GM12873 (cell line): ENCODE results near the gene EYA3.

Experiments used
- CTCF ChIP-seq: IDR thresholded peaks from 2 replicates; pipeline ENCODE4 v1.5.1; 2012; ENCODE audit warnings: low read depth, mild to moderate bottlenecking, moderate library complexity, low read length, control low read depth; ENCODE audit not compliant: insufficient read depth; ENCODE audit errors: missing control alignments

Gene EYA3

DNA sequence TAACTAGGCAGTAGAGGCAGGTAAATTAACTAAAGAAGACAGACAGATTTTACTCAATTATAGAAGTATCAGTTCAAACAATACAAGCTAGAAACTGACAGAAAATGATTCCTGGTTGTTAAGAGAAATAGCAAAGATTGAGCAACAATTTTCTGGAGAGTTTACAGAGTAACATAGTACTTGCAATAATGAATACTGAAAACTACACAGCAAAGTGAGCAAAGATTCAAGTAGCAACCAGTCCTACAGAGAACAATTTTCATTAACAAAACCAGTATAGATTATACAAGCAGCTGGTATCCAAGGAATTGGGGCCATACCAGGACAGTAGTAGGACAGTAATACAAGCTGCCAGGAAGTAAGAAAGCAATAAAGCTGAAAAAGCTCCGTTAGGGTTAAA lies 37.6 kb downstream of the EYA3 start:
- TF ChIP-seq CTCF = no peak

DNA sequence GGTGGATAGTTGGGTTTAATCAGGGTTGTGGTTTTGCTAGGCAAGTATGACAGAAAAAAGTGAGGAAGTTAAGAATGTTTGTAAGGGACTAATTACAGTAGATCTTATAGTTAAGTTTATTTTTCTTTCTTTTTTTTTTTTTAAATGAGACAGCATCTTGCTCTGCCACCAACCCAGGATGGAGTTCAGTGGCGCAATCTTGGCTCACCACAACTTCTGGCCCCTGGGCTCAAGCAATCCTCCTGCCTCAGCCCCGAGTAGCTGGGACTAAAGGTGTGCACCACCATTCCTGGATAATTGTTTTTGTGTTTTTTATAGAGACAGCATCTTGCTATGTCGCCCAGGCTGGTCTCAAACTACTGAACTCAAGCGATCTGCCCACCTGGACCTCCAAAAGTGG lies 41.7 kb downstream of the EYA3 start:
- no peak for TF ChIP-seq CTCF

GRCh38 chr1:28045777-28046176 lies 42.6 kb downstream of the EYA3 start:
- TF ChIP-seq CTCF = no peak

DNA sequence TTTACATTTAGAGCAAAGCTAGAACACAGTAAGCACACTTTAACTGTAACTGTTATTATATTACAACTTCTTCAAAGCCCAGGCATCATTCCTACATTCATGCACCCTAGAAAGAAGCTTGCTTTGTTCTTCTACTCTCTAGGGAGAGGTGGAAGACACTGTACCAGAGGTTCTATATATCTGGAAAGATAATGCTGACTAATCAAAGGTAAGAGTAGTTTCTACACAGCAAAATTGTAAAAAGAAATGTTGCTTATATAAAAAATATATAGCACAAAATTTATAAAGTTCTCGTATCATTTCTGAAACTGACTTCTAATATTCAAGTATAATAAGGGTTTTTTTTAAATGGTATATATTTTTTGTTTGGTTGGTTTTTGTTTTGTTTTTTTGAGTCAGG lies 44.0 kb downstream of the EYA3 start:
- no peak for TF ChIP-seq CTCF

DNA sequence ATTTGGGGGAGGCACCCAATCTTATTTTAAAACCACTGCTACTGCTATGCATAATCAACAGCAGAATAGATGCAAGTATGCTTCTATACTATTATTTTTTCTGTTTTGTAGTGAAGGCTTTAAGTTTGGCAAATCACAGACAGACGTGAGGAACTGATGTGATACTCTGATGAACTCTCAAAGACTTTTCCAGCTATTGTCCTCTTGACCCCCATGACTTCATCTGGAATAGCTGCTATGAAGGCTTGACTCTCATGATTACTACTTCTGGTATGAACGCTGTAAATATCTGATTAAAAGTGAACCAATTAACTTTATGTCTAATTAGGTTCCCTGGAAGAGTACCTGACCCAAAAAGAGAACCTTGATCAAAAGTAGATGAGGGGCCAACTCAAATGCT lies 49.1 kb downstream of the EYA3 start:
- TF ChIP-seq CTCF = no peak

DNA sequence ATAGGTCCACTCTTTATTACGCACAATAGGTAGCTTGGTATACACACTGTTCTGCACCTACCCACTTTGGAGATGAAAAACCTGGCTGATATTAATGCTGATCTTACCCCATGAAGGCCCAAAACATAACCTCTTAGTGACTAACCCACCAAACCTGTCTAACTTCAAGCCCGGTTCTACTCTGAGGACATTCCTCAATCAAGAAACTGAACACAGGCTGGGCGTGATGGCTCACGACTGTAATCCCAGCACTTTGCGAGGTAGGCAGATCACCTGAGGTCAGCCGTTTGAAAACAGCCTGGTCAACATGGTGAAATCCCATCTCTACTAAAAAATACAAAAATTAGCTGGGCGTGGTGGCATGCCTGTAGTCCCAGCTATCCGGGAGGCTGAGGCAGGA lies 50.5 kb downstream of the EYA3 start:
- no peak for TF ChIP-seq CTCF

- no peak for TF ChIP-seq CTCF
These were observed 51.2 kb downstream of the EYA3 start for GRCh38 chr1:28037206-28037605.

GRCh38 chr1:28036431-28036830 lies 52.0 kb downstream of the EYA3 start:
- peak; percentile 7 for TF ChIP-seq CTCF
